ENCODE data around the gene SYT2.

Gene SYT2

DNA sequence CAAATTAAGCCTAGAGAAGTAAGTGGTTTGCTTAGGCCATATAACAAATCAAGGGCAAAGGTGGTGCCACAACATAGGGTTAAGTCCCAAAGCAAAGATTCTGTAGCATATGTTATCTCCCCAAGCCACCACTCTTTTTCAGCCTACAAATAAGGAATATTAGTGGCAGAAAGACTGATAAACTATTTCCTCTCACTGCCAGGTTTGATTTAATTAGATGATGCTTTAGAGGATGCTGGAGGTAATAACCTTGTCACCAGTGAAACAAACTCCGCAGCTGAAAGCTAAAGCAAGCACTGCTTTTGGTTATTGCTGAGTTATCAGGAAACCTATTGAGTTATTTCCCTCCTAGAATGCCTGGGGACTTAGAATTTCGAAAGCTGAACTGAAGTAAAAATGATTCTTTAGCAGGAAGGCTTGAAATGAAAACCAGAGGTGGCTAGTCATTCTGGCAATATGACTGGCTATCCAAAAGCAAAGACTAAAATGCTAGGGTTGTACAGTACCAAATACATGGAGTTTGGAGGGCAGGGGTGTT lies 145.2 kb downstream of the SYT2 start:
- Histone ChIP-seq H3K4me2 (ENCODE audit: insufficient read depth, low read length) (no peak overlapping the region), H3K4me3 (ENCODE audit: low read depth in 1 of 2, low read length in 2 of 2) (no peak overlapping the region), H3K36me3 (ENCODE audit: insufficient read depth, low read length) (peaks cover 15% of the 10 kb centered on the region; the same call in 1 of the 2 replicates), H3K79me2 (ENCODE audit: insufficient read depth, low read length) (no peaks in the 10 kb centered on the region), H3K27ac (ENCODE audit: low read length) (no peak overlapping the region), H3K27me3 (ENCODE audit: insufficient read depth, low read length, poor library complexity) (no peaks in the 10 kb centered on the region), H4K20me1 (ENCODE audit: insufficient read depth, low read length) (no peaks in the 10 kb centered on the region), H2AFZ (ENCODE audit: low read depth, low read length) (no peak overlapping the region), H3K9ac (ENCODE audit: low read depth, low read length) (no peak overlapping the region), H3K9me3 (ENCODE audit: insufficient read depth, low read length, severe bottlenecking) (no peaks in the 10 kb centered on the region), H3K4me1 (ENCODE audit: insufficient read depth, low read length) (no peaks in the 10 kb centered on the region)
- DNase-seq: no peak
- TF ChIP-seq, protein P1, sequence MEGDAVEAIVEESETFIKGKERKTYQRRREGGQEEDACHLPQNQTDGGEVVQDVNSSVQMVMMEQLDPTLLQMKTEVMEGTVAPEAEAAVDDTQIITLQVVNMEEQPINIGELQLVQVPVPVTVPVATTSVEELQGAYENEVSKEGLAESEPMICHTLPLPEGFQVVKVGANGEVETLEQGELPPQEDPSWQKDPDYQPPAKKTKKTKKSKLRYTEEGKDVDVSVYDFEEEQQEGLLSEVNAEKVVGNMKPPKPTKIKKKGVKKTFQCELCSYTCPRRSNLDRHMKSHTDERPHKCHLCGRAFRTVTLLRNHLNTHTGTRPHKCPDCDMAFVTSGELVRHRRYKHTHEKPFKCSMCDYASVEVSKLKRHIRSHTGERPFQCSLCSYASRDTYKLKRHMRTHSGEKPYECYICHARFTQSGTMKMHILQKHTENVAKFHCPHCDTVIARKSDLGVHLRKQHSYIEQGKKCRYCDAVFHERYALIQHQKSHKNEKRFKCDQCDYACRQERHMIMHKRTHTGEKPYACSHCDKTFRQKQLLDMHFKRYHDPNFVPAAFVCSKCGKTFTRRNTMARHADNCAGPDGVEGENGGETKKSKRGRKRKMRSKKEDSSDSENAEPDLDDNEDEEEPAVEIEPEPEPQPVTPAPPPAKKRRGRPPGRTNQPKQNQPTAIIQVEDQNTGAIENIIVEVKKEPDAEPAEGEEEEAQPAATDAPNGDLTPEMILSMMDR (IDR thresholded peaks at IDR 0.05; ENCODE audit: borderline replicate concordance, extremely low read depth, low read length, poor library complexity, severe bottlenecking): no peak
- TF ChIP-seq EZH2 (IDR thresholded peaks at IDR 0.05; ENCODE audit: borderline replicate concordance, low read depth, low read length, severe bottlenecking): no peak
- no peak for ATAC-seq (ENCODE audit: insufficient read depth, low read depth)

DNA sequence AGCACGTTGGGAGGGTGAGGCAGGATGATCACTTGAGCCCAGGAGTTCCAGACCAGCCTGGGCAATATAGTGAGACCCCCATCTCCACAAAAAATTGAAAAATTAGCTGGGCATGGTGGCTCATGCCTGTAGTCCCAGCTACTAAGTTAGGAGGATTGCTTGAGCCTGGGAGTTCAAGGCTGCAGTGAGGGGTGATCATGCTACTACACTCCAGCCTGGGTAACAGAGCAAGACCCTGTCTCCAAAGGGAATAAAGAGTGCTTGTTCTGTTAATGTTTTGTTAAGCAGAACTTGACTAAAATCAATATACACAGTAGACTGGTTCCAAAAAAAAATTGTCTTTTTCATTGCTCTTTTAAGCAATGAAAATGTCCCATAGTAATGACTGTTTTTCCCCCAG lies 146.4 kb downstream of the SYT2 start:
- H3K4me2 ChIP-seq (ENCODE audit: insufficient read depth, low read length): no peak overlapping the region
- H3K9ac ChIP-seq (ENCODE audit: low read depth, low read length): no peak overlapping the region
- H3K9me3 ChIP-seq (ENCODE audit: insufficient read depth, low read length, severe bottlenecking): no peaks in the 10 kb centered on the region
- no peak overlapping the region for H2AFZ ChIP-seq (ENCODE audit: low read depth, low read length)
- no peaks in the 10 kb centered on the region for H4K20me1 ChIP-seq (ENCODE audit: insufficient read depth, low read length)
- no peak overlapping the region for H3K4me3 ChIP-seq (ENCODE audit: low read depth in 1 of 2, low read length in 2 of 2)
- no peaks in the 10 kb centered on the region for H3K27me3 ChIP-seq (ENCODE audit: insufficient read depth, low read length, poor library complexity)
- ATAC-seq (ENCODE audit: insufficient read depth, low read depth) (no peak), DNase-seq (no peak)
- no peak overlapping the region for H3K27ac ChIP-seq (ENCODE audit: low read length)
- no peak for TF ChIP-seq EZH2 (IDR thresholded peaks at IDR 0.05; ENCODE audit: borderline replicate concordance, low read depth, low read length, severe bottlenecking)
- TF ChIP-seq, protein P1 (IDR thresholded peaks at IDR 0.05; ENCODE audit: borderline replicate concordance, extremely low read depth, low read length, poor library complexity, severe bottlenecking): no peak
- H3K79me2 ChIP-seq (ENCODE audit: insufficient read depth, low read length): no peaks in the 10 kb centered on the region
- H3K4me1 ChIP-seq (ENCODE audit: insufficient read depth, low read length): no peaks in the 10 kb centered on the region
- H3K36me3 ChIP-seq (ENCODE audit: insufficient read depth, low read length): peaks cover 12% of the 10 kb centered on the region; the same call in 1 of the 2 replicates

- Histone ChIP-seq H2AFZ (ENCODE audit: low read depth, low read length) (no peak overlapping the region), H3K27me3 (ENCODE audit: insufficient read depth, low read length, poor library complexity) (no peaks in the 10 kb centered on the region), H4K20me1 (ENCODE audit: insufficient read depth, low read length) (no peaks in the 10 kb centered on the region), H3K4me2 (ENCODE audit: insufficient read depth, low read length) (no peak overlapping the region), H3K9me3 (ENCODE audit: insufficient read depth, low read length, severe bottlenecking) (no peaks in the 10 kb centered on the region), H3K4me3 (ENCODE audit: low read depth in 1 of 2, low read length in 2 of 2) (no peak overlapping the region), H3K79me2 (ENCODE audit: insufficient read depth, low read length) (no peaks in the 10 kb centered on the region), H3K27ac (ENCODE audit: low read length) (no peak overlapping the region), H3K4me1 (ENCODE audit: insufficient read depth, low read length) (no peaks in the 10 kb centered on the region), H3K9ac (ENCODE audit: low read depth, low read length) (no peak overlapping the region), H3K36me3 (ENCODE audit: insufficient read depth, low read length) (peaks cover 6% of the 10 kb centered on the region; the same call in 1 of the 2 replicates)
- TF ChIP-seq, protein P1 (IDR thresholded peaks at IDR 0.05; ENCODE audit: borderline replicate concordance, extremely low read depth, low read length, poor library complexity, severe bottlenecking): no peak
- no peak for DNase-seq
- ATAC-seq (ENCODE audit: insufficient read depth, low read depth): no peak
Observed at GRCh38 chr1:202562444-202563060, 147.7 kb downstream of the SYT2 start.

Data from DND-41 (cell line).